ENCODE measurements around the gene ARHGEF38.
"Not testable (repeated sequence)": the region's sequence is repeated elsewhere in the genome, so short reads cannot be mapped to it uniquely, and the experiment has no call there.

ARHGEF38 gene

GRCh38 chr4:105657117-105657765 lies 104.8 kb downstream of the ARHGEF38 start:
- no peak for DNase-seq

- no peak for DNase-seq
Measured at GRCh38 chr4:105659190-105659589, 106.8 kb downstream of the ARHGEF38 start.

GRCh38 chr4:105661028-105661427 lies 108.6 kb downstream of the ARHGEF38 start:
- DNase-seq, result no peak

GRCh38 chr4:105662935-105663675 lies 110.7 kb downstream of the ARHGEF38 start:
- no peak for DNase-seq

- DNase-seq, result no peak
Measured at GRCh38 chr4:105666693-105667092, 114.3 kb downstream of the ARHGEF38 start.

- no peak for DNase-seq
Measured at GRCh38 chr4:105670684-105671083, 118.3 kb downstream of the ARHGEF38 start.

GRCh38 chr4:105671301-105671700 lies 118.9 kb downstream of the ARHGEF38 start:
- DNase-seq, result no peak

GRCh38 chr4:105674011-105674410 lies 121.6 kb downstream of the ARHGEF38 start:
- no peak for DNase-seq

- DNase-seq, result no peak
Measured at GRCh38 chr4:105677709-105678108, 125.3 kb downstream of the ARHGEF38 start.

- DNase-seq, result no peak
Measured at GRCh38 chr4:105679186-105679585, 126.8 kb downstream of the ARHGEF38 start.

GRCh38 chr4:105683038-105683437 lies 130.6 kb downstream of the ARHGEF38 start:
- DNase-seq, result no peak

- no peak for DNase-seq
Measured at GRCh38 chr4:105686571-105686970, 134.2 kb downstream of the ARHGEF38 start.

- DNase-seq, result not testable (repeated sequence)
Measured at GRCh38 chr4:105694812-105695211, 142.4 kb downstream of the ARHGEF38 start.

GRCh38 chr4:105695832-105696231 lies 143.4 kb downstream of the ARHGEF38 start:
- not testable (repeated sequence) for DNase-seq

GRCh38 chr4:105698607-105699006 lies 146.2 kb downstream of the ARHGEF38 start:
- DNase-seq, result no peak

GRCh38 chr4:105707782-105708180 lies 155.4 kb downstream of the ARHGEF38 start:
- DNase-seq, result peak; percentile 19

- DNase-seq, result peak; percentile 92
Measured at GRCh38 chr4:105708181-105709080, 156.0 kb downstream of the ARHGEF38 start, which contains the start of the genes GSTCD and INTS12. Gene GSTCD, plus strand, starts transcription at chr4:105708784. Its CDS starts 8,830 bp downstream, at chr4:105717614. Gene INTS12, minus strand, starts transcription at chr4:105708689. Its CDS starts 8,684 bp downstream, at chr4:105700005.

- DNase-seq, result peak; percentile 26
Measured at GRCh38 chr4:105709081-105709450, 156.6 kb downstream of the ARHGEF38 start.

GRCh38 chr4:105710012-105710600 lies 157.7 kb downstream of the ARHGEF38 start:
- no peak for DNase-seq

- no peak for DNase-seq
Measured at GRCh38 chr4:105710678-105711077, 158.3 kb downstream of the ARHGEF38 start.

- no peak for DNase-seq
Measured at GRCh38 chr4:105712766-105713165, 160.3 kb downstream of the ARHGEF38 start.

GRCh38 chr4:105714071-105714521 lies 161.7 kb downstream of the ARHGEF38 start:
- DNase-seq, result no peak

GRCh38 chr4:105714932-105715331 lies 162.5 kb downstream of the ARHGEF38 start:
- DNase-seq, result no peak

All from CD4-positive, alpha-beta T cell treated with Interleukin-17A for 1 hour (primary cell).